ENCODE data around the gene RAD51B.

DNA sequence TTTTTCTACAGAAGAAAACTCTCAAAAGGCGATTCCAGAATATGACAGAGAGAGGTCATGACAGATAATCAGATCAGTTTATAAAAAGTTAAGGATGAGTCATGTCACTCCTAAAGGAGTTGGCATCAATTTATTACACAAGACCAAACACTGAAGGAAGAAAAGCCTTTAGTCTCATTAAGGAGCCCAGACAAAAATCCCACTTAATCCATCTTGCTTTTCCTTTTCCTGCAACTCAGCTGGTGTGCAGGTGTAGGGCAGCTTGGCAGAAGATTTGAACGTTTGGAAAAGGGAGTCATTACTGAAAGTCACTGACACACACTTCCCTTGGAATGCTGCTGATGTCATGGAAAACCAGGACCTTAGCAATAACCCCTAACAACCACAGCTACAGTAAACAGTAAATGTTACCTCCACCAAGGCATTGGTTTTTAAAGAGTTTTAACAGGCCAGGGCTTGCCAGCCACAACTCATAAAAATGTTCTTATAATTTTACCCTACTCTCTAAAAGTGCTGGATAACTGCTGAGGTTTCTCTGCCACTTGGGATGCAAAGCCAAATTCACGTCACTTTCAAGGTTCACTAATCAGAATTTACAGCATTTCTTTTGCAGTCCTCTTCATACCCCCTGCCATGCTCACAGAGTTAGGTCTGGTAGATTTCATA lies 320.6 kb downstream of the RAD51B start:
- TF ChIP-seq, protein P1, sequence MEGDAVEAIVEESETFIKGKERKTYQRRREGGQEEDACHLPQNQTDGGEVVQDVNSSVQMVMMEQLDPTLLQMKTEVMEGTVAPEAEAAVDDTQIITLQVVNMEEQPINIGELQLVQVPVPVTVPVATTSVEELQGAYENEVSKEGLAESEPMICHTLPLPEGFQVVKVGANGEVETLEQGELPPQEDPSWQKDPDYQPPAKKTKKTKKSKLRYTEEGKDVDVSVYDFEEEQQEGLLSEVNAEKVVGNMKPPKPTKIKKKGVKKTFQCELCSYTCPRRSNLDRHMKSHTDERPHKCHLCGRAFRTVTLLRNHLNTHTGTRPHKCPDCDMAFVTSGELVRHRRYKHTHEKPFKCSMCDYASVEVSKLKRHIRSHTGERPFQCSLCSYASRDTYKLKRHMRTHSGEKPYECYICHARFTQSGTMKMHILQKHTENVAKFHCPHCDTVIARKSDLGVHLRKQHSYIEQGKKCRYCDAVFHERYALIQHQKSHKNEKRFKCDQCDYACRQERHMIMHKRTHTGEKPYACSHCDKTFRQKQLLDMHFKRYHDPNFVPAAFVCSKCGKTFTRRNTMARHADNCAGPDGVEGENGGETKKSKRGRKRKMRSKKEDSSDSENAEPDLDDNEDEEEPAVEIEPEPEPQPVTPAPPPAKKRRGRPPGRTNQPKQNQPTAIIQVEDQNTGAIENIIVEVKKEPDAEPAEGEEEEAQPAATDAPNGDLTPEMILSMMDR (conservative IDR thresholded peaks at IDR 0.05) = no peak
- TF ChIP-seq ZFX (IDR thresholded peaks at IDR 0.05) = no peak

Data from C4-2B (cell line).